Panc1 (cell line): Measurements from ENCODE around the gene CACNA2D4. TPM values are rescaled to one million over a fixed set of nuclear protein-coding genes. Genes with fewer than 3 reads are reported as not detected.
A peak's percentile ranks its signal among the peaks of the same experiment; 100 is the strongest.

Source experiments
- ATAC-seq: fragments of 200-7000 bp; cut with Tn5 transposase; 2 replicates; pipeline ENCODE4 v1.9.1; 2020; ENCODE audit warnings: mild to moderate bottlenecking, moderate library complexity
- BruUV-seq: library from RNA; stranded (reverse); fragments of 400-500 nt; replicated peaks from 2 replicates; lab custom pipeline; 2021; lab: Mats Ljungman, UMichigan
- CTCF ChIA-PET: fragments of 300-600 bp; sonication (Branson Sonifier 250); formaldehyde crosslinking; loops from one replicate; lab custom pipeline; 2022; ENCODE audit warnings: antibody characterized with exemption; lab: Charles Lee
- POLR2A ChIA-PET: fragments of 300-600 bp; sonication (Branson Sonifier 250); formaldehyde crosslinking; loops from one replicate; lab custom pipeline; 2022; ENCODE audit warnings: antibody characterized with exemption; lab: Charles Lee
- DNase-seq: peaks from one replicate; pipeline ENCODE4 v3.0.0-alpha.2; 2010; ENCODE audit warnings: low read depth, low spot score
- H3K27ac ChIP-seq: 2 replicates; pipeline ENCODE4 v1.5.1; 2011; ENCODE audit warnings: mild to moderate bottlenecking, low read length, inconsistent platforms
- H3K27me3 ChIP-seq: fragments of 200-500 bp; sonication (Bioruptor generic); 2 replicates; pipeline ENCODE4 v1.6.0; 2014; ENCODE audit warnings: low read length, inconsistent platforms; ENCODE audit not compliant: control insufficient read depth, insufficient read depth
- H3K36me3 ChIP-seq: fragments of 200-500 bp; sonication (Bioruptor generic); 2 replicates; pipeline ENCODE4 v1.5.1; 2014; ENCODE audit warnings: inconsistent platforms, mild to moderate bottlenecking, low read length, moderate library complexity; ENCODE audit not compliant: control insufficient read depth, insufficient read depth
- H3K4me1 ChIP-seq: 2 replicates; pipeline ENCODE4 v1.5.1; 2011; ENCODE audit warnings: inconsistent platforms, mild to moderate bottlenecking, low read length, moderate library complexity; ENCODE audit not compliant: control insufficient read depth, insufficient read depth
- H3K4me3 ChIP-seq, 2 experiments: 2 replicates each; pipeline ENCODE4 v1.5.1; 2011 to 2012; ENCODE audit warnings: low read depth in 2 of 2, low read length in 2 of 2, mild to moderate bottlenecking in 2 of 2, inconsistent platforms in 1 of 2, moderate library complexity in 1 of 2
- H3K9me3 ChIP-seq: fragments of 200-500 bp; sonication (Bioruptor generic); 2 replicates; pipeline ENCODE4 v1.5.1; 2014; ENCODE audit warnings: low read depth, mild to moderate bottlenecking, inconsistent platforms, low read length, moderate library complexity; ENCODE audit not compliant: control insufficient read depth, insufficient read depth
- REST ChIP-seq, 2 experiments: IDR thresholded peaks; 2 replicates each; pipeline ENCODE4 v1.6.1; 2011 to 2012; ENCODE audit warnings: low read depth in 2 of 2, control low read depth in 1 of 2, low read length in 1 of 2, mild to moderate bottlenecking in 1 of 2, moderate library complexity in 1 of 2; ENCODE audit not compliant: insufficient read depth in 1 of 2
- SIN3A ChIP-seq: IDR thresholded peaks from 2 replicates; pipeline ENCODE4 v1.6.1; 2012; ENCODE audit warnings: low read depth, mild to moderate bottlenecking, low read length, moderate library complexity, borderline replicate concordance; ENCODE audit not compliant: insufficient read depth
- TCF7L2 ChIP-seq: IDR thresholded peaks from 2 replicates; pipeline ENCODE4 v1.6.1; 2011; ENCODE audit warnings: mild to moderate bottlenecking, low read depth, low read length, inconsistent platforms
- in situ Hi-C: cut with HindIII; loops from 2 replicates; pipeline ENCODE4 v1.10.0; 2016; ENCODE audit warnings: low sequenced_read_pairs, low pct_unique_long_range_greater_than_20kb
- intact Hi-C: fragments of 100-400 bp; cut with micrococcal nuclease; formaldehyde crosslinking; loops from one replicate; pipeline ENCODE4 v1.10.0; 2022; ENCODE audit not compliant: unreplicated experiment
- total RNA-seq: library from RNA; stranded (reverse); gene quantifications from one replicate; pipeline ENCODE4 v1.2.1, GENCODE V29; 2021; ENCODE audit not compliant: unreplicated experiment
- TF ChIP-seq, protein P1 (sequence below): fragments of 450-650 bp; IDR thresholded peaks from 2 replicates; pipeline ENCODE4 v1.5.1; 2017; ENCODE audit warnings: mild to moderate bottlenecking

Gene CACNA2D4
- total RNA-seq, 1 experiment from 2014 or later = 0.15 TPM

DNA sequence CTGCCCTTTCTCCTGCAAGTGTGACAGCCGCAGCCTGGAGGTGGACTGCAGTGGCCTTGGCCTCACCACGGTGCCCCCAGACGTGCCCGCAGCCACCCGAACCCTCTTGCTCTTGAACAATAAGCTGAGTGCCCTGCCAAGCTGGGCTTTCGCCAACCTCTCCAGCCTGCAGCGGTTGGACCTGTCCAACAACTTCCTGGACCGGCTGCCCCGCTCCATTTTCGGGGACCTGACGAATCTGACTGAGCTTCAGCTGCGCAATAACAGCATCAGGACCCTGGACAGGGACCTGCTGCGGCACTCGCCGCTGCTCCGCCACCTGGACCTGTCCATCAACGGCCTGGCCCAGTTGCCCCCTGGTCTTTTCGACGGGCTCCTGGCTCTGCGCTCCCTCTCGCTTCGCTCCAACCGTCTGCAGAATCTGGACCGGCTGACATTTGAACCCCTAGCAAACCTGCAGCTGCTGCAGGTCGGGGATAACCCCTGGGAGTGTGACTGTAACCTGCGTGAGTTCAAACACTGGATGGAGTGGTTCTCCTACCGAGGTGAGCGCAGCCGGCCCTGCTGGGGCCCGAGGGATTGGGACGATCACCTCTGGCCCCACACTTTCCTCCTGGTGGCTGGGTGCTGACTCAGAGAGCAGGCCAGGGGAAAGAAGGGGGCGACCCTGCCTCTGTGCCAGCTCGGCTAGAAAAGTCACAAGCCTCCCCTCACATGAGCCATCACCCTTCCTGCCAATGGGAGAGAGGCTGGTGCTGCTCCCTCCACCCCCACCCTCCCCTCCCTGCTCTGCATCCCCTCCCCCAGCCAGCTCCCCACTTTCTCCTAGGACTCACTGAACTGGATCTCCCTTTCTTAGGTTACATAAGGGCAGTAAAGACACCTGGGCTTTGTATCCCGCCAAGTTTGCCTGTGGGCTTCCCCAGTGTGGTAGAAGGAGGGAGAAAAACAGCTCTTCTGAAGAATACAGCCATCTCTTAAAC lies 87.2 kb downstream of the CACNA2D4 start:
- Histone ChIP-seq H3K4me3 (no peak overlapping the region), H3K36me3 (no peaks in the 10 kb centered on the region), H3K27ac (no peak overlapping the region), H3K9me3 (no peaks in the 10 kb centered on the region), H3K27me3 (no peaks in the 10 kb centered on the region), H3K4me1 (no peaks in the 10 kb centered on the region)
- in situ Hi-C loops = no loop called here
- intact Hi-C loops = no loop called here
- ChIA-PET POLR2A (no interaction called here), CTCF (no interaction called here)
- ATAC-seq (no peak), DNase-seq (no peak)
- TF ChIP-seq, protein P1, sequence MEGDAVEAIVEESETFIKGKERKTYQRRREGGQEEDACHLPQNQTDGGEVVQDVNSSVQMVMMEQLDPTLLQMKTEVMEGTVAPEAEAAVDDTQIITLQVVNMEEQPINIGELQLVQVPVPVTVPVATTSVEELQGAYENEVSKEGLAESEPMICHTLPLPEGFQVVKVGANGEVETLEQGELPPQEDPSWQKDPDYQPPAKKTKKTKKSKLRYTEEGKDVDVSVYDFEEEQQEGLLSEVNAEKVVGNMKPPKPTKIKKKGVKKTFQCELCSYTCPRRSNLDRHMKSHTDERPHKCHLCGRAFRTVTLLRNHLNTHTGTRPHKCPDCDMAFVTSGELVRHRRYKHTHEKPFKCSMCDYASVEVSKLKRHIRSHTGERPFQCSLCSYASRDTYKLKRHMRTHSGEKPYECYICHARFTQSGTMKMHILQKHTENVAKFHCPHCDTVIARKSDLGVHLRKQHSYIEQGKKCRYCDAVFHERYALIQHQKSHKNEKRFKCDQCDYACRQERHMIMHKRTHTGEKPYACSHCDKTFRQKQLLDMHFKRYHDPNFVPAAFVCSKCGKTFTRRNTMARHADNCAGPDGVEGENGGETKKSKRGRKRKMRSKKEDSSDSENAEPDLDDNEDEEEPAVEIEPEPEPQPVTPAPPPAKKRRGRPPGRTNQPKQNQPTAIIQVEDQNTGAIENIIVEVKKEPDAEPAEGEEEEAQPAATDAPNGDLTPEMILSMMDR = no peak
- peak; percentile 92 to 94 for TF ChIP-seq REST (IDR thresholded peaks at IDR 0.05; ENCODE audit: insufficient read depth in 1 of 2, low read depth in 2 of 2, low read length in 1 of 2)
- no TSS peak for BruUV-seq

- Histone ChIP-seq H3K27ac (no peak overlapping the region), H3K27me3 (no peaks in the 10 kb centered on the region), H3K4me1 (no peaks in the 10 kb centered on the region), H3K4me3 (no peak overlapping the region), H3K9me3 (no peaks in the 10 kb centered on the region), H3K36me3 (no peaks in the 10 kb centered on the region)
- TF ChIP-seq SIN3A = no peak
- ChIA-PET CTCF (no interaction called here), POLR2A (no interaction called here)
- in situ Hi-C loops = no loop called here
- BruUV-seq = no TSS peak
- no peak for ATAC-seq
- no peak for DNase-seq
- intact Hi-C loops = no loop called here
Measured at GRCh38 chr12:1830401-1830845, 88.0 kb downstream of the CACNA2D4 start.

DNA sequence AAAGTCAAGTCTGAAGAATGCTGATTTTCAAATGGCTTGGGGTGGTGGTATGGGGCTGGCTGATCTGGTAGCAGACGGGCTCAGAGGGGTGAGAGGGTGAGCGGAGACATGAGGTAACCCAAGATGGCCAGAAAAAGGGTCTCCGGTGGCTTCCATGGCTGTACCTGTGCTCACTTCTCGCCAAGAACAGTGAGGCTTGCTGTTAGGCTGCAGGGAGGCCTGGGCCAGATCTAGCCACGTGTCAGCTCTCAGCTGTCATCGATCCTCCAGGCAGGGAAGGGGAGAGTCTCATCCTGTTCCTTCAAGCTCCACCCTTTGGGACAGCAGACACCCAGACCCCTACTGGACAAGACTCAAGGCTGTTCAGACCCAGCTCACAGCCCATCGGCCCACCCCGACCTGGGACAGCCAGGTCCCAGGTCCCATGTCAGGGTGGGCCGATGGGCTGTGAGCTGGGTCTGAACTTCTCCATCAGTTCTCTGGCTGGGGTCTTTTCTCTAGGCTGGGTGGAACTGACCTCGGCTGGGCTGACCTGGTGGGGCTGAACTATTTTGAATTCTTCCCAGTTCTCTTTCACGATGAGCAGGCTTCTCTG lies 89.0 kb downstream of the CACNA2D4 start:
- no peak overlapping the region for H3K4me3 ChIP-seq
- ATAC-seq (no peak), DNase-seq (no peak)
- no TSS peak for BruUV-seq
- in situ Hi-C loops (no loop called here), intact Hi-C loops (no loop called here)
- no peak for TF ChIP-seq SIN3A
- no peak for TF ChIP-seq TCF7L2
- TF ChIP-seq, protein P1 = no peak
- TF ChIP-seq REST (IDR thresholded peaks at IDR 0.05; ENCODE audit: insufficient read depth in 1 of 2, low read depth in 2 of 2, low read length in 1 of 2) = no peak
- H3K4me1 ChIP-seq = no peaks in the 10 kb centered on the region
- POLR2A ChIA-PET = no interaction called here
- no peaks in the 10 kb centered on the region for H3K9me3 ChIP-seq
- no peak overlapping the region for H3K27ac ChIP-seq
- CTCF ChIA-PET = no interaction called here
- no peaks in the 10 kb centered on the region for H3K27me3 ChIP-seq
- H3K36me3 ChIP-seq = no peaks in the 10 kb centered on the region
